HepG2 (cell line): ENCODE data around the gene PMS1.
A peak's percentile ranks its signal among the peaks of the same experiment; 100 is the strongest.

Experiments used
- CCDC6 ChIP-seq: sonication (generic); formaldehyde crosslinking; IDR thresholded peaks from 2 replicates; pipeline ENCODE4 v1.8.1; 2022; ENCODE audit warnings: mild to moderate bottlenecking, missing genetic modification reagents, moderate library complexity
- CEBPB ChIP-seq: IDR thresholded peaks from 2 replicates; pipeline ENCODE4 v1.6.1; 2011; ENCODE audit warnings: low read depth, low read length, improper control_type of control experiment, borderline replicate concordance
- CHD2 ChIP-seq: IDR thresholded peaks from 2 replicates; pipeline ENCODE4 v1.6.1; 2011; ENCODE audit warnings: low read depth, low read length, improper control_type of control experiment
- ESRRA ChIP-seq: sonication (generic); formaldehyde crosslinking; IDR thresholded peaks from 2 replicates; pipeline ENCODE4 v1.5.1; 2020; ENCODE audit warnings: mild to moderate bottlenecking, low read depth, missing genetic modification reagents
- KDM1A ChIP-seq: IDR thresholded peaks from 2 replicates; pipeline ENCODE4 v1.6.1; 2016; ENCODE audit warnings: missing compliant biosample characterization
- POLR2A ChIP-seq, 2 experiments: IDR thresholded peaks; 2 replicates each; pipeline ENCODE4 v1.6.1; 2011; ENCODE audit warnings: low read depth in 2 of 2, low read length in 2 of 2, mild to moderate bottlenecking in 1 of 2, moderate library complexity in 1 of 2; ENCODE audit not compliant: insufficient read depth in 1 of 2
- POLR2AphosphoS5 ChIP-seq: IDR thresholded peaks from 2 replicates; pipeline ENCODE4 v1.6.1; 2012; ENCODE audit warnings: low read depth, low read length
- POLR2G ChIP-seq: fragments of 200-400 bp; formaldehyde crosslinking; IDR thresholded peaks from 2 replicates; pipeline ENCODE4 v1.6.1; 2018; ENCODE audit warnings: mild to moderate bottlenecking, low read depth, low read length, moderate library complexity
- TBP ChIP-seq: sonication (generic); formaldehyde crosslinking; IDR thresholded peaks from 2 replicates; pipeline ENCODE4 v1.5.0; 2020; ENCODE audit warnings: missing genetic modification reagents
- ZNF615 ChIP-seq: sonication (generic); formaldehyde crosslinking; IDR thresholded peaks from 2 replicates; pipeline ENCODE4 v1.5.0; 2020; ENCODE audit warnings: mild to moderate bottlenecking, missing genetic modification reagents, borderline replicate concordance
- TF ChIP-seq, protein P1 (sequence below): sonication (generic); formaldehyde crosslinking; IDR thresholded peaks from 2 replicates; pipeline ENCODE4 v1.5.0; 2020; ENCODE audit warnings: mild to moderate bottlenecking, missing genetic modification reagents, moderate library complexity

DNA sequence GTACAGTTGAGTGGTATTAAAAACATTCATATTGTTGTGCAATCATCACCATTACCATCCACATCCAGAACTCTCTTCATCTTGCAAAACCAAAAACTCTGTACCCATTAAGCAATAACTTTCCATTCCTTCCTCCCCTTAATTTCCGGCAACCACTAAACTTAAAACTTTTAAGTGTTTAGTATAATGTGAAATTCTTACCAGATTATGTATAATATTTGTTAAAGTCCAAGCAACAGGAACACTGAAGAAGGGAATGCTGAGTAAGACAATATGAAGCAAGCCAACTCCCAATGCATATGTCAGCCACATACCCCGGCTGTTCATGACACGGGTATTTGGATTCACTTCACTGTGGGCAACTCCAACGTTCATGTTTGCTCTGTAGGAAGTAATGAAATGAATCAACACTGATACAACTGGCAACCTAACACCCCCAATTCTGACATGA is 2.0 kb upstream of the PMS1 start:
- TF ChIP-seq POLR2G (no peak), CCDC6 (CRISPR knock-in tag) (no peak), CHD2 (no peak), ESRRA (CRISPR knock-in tag) (no peak), KDM1A (CRISPR knock-in tag) (no peak), TBP (CRISPR knock-in tag) (no peak), ZNF615 (CRISPR knock-in tag) (no peak), CEBPB (peak; percentile 74), POLR2AphosphoS5 (no peak), POLR2A (IDR thresholded peaks at IDR 0.05; ENCODE audit: insufficient read depth in 1 of 2, low read depth in 2 of 2, low read length in 2 of 2) (no peak)
- TF ChIP-seq, protein P1, sequence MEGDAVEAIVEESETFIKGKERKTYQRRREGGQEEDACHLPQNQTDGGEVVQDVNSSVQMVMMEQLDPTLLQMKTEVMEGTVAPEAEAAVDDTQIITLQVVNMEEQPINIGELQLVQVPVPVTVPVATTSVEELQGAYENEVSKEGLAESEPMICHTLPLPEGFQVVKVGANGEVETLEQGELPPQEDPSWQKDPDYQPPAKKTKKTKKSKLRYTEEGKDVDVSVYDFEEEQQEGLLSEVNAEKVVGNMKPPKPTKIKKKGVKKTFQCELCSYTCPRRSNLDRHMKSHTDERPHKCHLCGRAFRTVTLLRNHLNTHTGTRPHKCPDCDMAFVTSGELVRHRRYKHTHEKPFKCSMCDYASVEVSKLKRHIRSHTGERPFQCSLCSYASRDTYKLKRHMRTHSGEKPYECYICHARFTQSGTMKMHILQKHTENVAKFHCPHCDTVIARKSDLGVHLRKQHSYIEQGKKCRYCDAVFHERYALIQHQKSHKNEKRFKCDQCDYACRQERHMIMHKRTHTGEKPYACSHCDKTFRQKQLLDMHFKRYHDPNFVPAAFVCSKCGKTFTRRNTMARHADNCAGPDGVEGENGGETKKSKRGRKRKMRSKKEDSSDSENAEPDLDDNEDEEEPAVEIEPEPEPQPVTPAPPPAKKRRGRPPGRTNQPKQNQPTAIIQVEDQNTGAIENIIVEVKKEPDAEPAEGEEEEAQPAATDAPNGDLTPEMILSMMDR (CRISPR knock-in tag), result no peak
